Neural progenitor cell (in vitro differentiated cells): ENCODE data around the gene FAM43A.

Experiments used
- CTCF ChIP-seq: fragments of 200-600 bp; sonication (generic); IDR thresholded peaks from 2 replicates; pipeline ENCODE4 v1.5.1; 2017; ENCODE audit warnings: antibody characterized with exemption, mild to moderate bottlenecking
- EZH2 ChIP-seq: fragments of 200-600 bp; sonication (generic); IDR thresholded peaks from 2 replicates; pipeline ENCODE4 v1.6.1; 2017; ENCODE audit warnings: antibody characterized with exemption, mild to moderate bottlenecking, moderate library complexity
- EZH2phosphoT487 ChIP-seq: fragments of 200-600 bp; sonication (generic); IDR thresholded peaks from 2 replicates; pipeline ENCODE4 v1.6.1; 2017; ENCODE audit warnings: antibody characterized with exemption

DNA sequence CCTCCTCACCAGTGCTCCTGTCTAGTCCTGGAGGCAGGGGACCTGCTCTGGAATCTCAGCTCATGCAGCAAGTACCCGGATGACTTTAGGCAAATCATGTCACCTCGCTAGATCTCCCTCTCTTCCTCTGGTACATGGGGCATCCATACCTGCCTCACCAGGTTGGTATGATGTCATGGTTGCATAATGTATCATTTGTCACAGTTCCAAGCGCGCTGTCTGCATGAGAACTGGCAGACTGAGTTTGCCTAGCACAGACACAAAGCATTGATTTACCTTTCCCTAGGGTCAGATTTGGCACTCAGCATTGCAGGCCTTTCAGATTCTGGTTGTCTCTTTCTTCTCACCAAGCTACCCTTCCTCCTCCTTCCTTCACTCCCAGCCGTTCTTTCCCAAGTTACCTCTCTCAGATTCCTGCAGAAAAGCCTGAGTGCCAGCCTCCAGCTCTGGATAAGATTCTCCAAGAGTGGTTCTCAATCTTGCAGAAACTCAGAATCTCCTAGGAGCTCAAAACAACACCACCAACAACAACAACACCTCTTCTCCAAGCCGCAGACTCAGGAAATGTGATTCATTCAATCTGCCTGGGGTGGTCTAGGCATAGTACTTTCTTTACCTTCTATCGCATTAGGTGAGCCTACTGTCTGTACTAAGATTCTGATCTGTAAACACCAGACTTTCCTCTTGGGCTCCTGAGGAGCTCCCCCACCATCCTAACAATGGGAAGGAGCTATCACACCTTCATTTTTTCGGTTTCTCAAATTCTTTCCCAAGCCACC, 29.5 kb downstream of the FAM43A start:
- TF ChIP-seq CTCF (no peak), EZH2 (no peak), EZH2phosphoT487 (no peak)
